A172 (cell line): ENCODE data around the gene C16orf90. TPM values are rescaled to one million over a fixed set of nuclear protein-coding genes. Genes with fewer than 3 reads are reported as not detected.
A peak's percentile ranks its signal among the peaks of the same experiment; 100 is the strongest.
"Not testable (repeated sequence)": the region's sequence is repeated elsewhere in the genome, so short reads cannot be mapped to it uniquely, and the experiment has no call there.

Experiments used
- DNase-seq: peaks from one replicate; pipeline ENCODE4 v3.0.0-alpha.2; 2015; ENCODE audit warnings: low spot score
- total RNA-seq: library from RNA; depleted of rRNA; stranded (reverse); fragments of >200 nt; shearing (Covaris generic); gene quantifications from 2 replicates; pipeline ENCODE4 v1.2.3, GENCODE V29; 2014

The C16orf90 gene
- total RNA-seq, 1 experiment from 2014 or later: not detected

GRCh38 chr16:3513892-3514583, 18.7 kb upstream of the C16orf90 start:
- DNase-seq: no peak

GRCh38 chr16:3511286-3512180, 16.2 kb upstream of the C16orf90 start:
- DNase-seq: no peak

DNA sequence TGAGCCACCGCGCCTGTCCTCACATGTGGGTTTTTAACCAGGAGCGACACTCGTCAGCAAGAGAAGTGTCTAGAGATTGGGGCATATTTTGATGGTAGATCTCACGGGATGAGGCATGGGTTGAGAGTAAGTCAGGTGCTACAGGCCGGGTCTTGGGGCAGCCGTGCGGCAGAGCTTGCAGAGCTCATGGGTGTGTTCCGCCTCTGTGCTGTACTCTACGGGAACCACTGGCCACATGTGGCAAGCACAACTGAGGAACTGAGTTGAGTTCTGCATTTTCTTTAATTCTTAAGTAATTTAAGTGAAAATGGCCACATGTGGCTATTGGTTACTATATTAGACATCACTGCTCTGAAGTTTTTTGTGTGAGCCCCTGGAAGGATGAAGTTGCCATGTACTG, 15.1 kb upstream of the C16orf90 start:
- no peak for DNase-seq

- no peak for DNase-seq
Observed at GRCh38 chr16:3509470-3509928, 14.2 kb upstream of the C16orf90 start.

- DNase-seq: peak; percentile 32
Observed at GRCh38 chr16:3508736-3509135, 13.4 kb upstream of the C16orf90 start.

DNA sequence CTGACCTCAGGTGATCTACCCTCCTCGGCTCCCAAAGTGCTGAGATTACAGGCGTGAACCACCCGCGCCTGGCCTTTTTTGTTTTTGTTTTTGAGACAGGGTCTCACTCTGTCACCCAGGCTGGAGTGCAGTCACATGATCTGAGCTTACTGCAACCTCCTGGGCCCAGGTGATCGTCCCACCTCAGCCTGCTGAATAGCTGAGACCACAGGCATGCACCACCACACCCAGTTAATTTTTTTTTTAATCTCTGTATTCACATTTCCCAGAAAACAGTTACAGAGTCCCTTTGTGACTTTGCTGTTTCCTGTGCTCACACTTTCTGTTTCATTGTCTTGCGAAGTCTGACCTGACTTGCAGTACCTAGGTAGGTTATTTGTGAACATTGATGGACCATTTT, 8.2 kb upstream of the C16orf90 start:
- no peak for DNase-seq

DNA sequence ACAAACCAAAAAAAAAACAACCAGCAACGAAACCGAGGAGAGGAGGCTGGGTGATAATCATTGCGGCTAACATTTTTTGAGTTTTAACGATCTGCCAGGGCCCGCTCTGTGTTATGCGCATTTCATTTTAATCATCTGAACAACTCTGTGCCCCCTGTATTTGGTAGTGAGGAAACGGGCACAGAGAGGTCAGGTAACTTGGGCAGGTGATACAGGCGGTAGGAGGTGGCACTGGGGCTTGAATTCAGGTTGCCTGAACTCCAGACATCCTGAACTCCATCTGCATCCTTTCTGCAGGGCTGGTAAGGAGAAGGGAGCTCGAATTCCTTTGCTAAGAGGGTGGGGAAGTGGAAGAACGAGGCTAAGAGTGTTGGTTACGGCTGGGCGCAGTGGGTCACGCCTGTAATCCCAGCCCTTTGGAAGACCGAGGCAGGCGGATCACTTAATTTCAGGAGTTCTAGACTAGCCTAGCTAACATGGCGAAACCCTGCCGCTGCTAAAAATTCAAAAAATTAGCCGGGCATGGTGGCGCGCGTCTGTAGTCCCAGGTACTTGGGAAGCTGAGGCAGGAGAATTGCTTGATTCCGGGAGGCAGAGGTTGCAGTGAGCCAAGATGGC, 6.6 kb upstream of the C16orf90 start:
- DNase-seq: no peak

DNA sequence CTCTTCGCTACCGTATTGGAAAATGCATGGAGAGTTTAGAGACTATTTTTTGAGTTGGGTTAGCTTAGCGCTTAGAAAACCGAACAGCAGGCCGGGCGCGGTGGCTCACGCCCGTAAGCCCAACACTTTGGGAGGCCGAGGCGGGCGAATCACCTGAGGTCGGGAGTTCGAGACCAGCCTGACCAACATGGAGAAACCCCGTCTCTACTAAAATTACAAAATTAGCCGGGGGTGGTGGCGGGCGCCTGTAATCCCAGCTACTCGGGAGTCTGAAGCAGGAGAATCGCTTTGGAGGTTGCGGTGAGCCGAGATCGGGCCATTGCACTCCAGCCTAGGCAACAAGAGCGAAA, 6.1 kb upstream of the C16orf90 start:
- DNase-seq: not testable (repeated sequence)

DNA sequence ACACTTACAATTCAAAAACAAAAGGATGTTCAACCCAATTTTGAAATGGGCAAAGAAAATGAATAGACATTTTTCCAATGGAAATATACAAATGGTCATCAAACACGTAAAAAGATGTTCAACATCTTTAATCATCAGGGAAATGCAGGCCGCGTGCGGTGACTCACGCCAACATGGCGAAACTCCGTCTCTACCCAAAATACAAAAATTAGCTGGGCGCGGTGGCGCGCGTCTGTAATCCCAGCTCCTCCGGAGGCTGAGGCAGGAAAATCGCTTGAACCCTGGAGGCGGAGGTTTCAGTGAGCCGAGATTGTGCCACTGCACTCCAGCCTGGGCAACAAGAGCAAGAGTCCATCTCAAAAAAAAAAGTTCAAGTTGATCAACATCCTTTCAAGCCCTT, 3.7 kb upstream of the C16orf90 start:
- DNase-seq: no peak

GRCh38 chr16:3497771-3498170, 2.5 kb upstream of the C16orf90 start:
- DNase-seq: no peak

GRCh38 chr16:3496386-3496785, 1.1 kb upstream of the C16orf90 start:
- no peak for DNase-seq

GRCh38 chr16:3494386-3494973, 809 bp downstream of the C16orf90 start:
- DNase-seq: no peak

DNA sequence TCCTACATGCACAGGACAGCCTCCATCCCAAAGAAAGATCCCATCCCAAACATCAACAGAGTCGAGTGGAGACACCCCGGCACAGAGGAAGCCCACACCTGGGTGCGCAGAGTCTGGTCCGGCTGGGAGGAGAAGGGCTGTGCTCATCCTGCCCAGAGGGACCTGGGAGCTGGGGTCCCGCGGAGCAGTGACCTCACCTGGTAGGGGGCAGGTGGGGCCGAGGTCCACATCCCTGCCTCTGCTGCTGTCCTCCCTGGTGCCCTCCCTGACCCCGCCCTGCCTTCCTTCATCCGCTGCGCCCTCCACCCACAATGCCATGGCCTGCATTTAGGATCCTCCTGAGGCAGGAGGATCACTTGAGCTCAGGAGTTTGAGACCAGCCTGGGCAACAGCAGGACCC, 2.9 kb downstream of the C16orf90 start:
- DNase-seq: no peak

DNA sequence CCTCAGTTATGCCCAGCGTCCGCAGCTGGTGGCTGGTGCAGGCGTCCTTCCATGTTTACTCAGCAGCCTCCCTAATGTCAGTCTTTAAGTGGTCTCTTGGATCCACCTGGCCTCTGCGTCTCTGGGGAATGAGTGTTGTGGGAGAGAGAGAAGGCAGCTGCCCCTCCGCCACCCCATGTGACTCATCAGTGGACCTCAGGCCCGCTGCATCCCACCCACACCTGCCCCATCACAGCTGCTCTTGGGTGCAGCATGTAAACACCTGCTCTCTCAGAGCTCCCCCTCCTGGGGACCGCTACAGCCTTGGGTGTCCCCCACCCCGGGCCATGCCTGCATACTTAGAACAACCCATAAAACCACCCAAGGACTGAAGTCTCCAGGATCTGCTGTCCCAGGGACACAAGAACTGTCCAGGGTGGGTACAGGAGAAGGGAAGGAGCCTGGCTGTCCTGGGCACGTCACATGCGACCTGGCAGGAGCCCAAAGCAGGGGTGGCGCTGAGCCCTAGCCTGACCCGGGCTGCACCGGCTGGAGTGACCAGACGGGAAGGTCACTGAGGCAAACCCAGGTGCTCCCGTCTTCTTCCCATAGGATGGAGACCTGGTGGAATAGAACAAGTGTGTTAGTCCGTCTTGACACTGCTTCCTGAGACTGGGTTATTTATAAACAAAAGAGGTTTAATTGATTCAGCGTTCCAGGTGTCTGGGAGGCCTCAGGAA, 4.2 kb downstream of the C16orf90 start:
- no peak for DNase-seq

GRCh38 chr16:3488801-3489200, 6.5 kb downstream of the C16orf90 start:
- no peak for DNase-seq

DNA sequence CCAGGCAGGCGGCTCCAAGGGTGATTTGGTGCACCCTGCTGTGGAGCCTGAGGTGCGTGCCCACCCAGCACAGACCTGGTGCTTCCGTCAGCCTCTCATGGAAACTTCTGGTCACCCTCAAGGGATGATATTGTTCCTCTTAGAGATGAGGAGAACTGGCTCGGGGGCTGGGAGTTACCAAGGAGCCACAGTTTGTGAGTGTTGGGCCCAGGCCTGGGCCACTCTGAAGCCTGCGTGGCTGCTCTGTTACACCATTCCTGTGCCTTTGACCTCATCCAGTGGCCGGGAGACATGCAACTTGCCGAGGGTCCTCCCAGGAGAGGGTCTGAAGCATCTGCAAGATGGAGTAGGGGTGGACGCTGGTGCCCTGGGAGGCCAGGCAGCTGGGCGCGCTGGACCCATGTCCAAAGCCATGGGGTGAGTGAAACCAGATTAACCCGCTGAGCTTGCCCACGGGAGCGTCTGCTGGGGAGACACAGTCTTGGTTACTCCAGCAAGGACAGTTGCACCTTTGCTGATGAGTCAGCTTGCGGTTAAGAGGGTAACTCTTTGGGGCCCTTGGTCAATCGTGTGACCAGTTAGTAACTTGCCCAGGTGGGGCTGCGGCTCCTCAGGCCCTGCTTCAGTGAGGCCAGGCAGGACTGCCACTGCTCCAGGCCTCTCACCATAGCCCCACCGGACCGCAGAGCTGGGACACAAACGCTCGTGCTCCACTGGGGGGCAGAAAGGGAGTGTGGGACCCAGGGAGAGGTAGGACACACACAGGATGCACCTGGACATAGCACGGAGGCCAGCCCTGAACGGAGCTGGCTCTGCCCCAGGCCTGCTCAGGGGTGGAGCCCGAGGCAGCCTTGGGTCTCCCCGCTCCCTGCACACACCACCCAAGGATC, 7.5 kb downstream of the C16orf90 start:
- DNase-seq: no peak

- DNase-seq: no peak
Observed at GRCh38 chr16:3486506-3487215, 8.6 kb downstream of the C16orf90 start.

- DNase-seq: no peak
Observed at GRCh38 chr16:3485821-3486505, 9.3 kb downstream of the C16orf90 start.

DNA sequence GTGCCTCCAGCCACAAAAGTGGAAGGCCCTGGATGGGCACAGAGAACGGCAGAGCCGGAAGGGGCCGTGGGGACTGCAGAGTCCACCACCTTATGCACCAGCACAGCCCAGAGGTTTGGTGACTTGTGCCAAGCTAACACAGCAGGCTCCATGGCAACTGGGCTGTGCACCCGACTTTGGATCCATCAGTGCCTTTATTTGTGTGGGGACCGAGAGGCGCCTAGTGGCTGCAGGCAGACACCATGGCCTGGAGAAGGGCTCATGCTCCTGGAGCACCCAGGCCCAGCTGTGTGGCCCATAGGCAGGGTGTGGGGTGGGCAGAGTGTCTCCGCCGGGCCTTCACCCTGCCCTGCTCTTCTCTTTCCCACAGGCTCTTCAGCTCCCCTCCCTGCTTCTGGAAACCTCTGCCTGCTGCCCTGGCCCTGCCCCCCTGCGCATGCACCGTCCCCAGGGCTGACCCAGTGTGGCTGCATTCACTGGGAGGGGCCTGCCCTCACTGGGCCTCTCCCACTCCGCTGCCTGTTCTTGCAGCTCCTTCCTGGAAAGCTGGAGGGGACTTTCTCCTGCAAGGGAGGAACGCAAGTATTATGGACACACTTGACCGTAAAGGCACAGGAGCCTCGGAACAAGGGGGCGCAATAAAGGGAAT, 10.1 kb downstream of the C16orf90 start:
- DNase-seq: no peak
